Cardiac muscle cell (in vitro differentiated cells and primary cell): Measurements from ENCODE around the gene HSBP1. TPM values are rescaled to one million over a fixed set of nuclear protein-coding genes. Genes with fewer than 3 reads are reported as not detected.

Experiments
- DNase-seq, 2 donors: peaks; one replicate each; pipeline versions ENCODE4 v3.0.0 to v3.0.0-alpha.2; 2010 to 2017; ENCODE audit warnings: low read depth in 1 of 2, low spot score in 1 of 2
- H3K27ac ChIP-seq: fragments of 200-600 bp; sonication (generic); 2 replicates; pipeline ENCODE4 v1.5.1; 2016
- H3K27me3 ChIP-seq: fragments of 200-600 bp; sonication (generic); 2 replicates; pipeline ENCODE4 v1.6.0; 2016; ENCODE audit warnings: control low read depth
- H3K36me3 ChIP-seq: fragments of 200-600 bp; sonication (generic); 2 replicates; pipeline ENCODE4 v1.5.1; 2016; ENCODE audit warnings: control low read depth
- H3K4me1 ChIP-seq: fragments of 200-600 bp; sonication (generic); 2 replicates; pipeline ENCODE4 v1.8.1; 2017; ENCODE audit warnings: low read depth, mild to moderate bottlenecking, mixed run types
- H3K4me3 ChIP-seq: fragments of 200-600 bp; sonication (generic); 2 replicates; pipeline ENCODE4 v1.5.1; 2016; ENCODE audit warnings: mild to moderate bottlenecking
- H3K9me3 ChIP-seq: fragments of 200-600 bp; sonication (generic); 2 replicates; pipeline ENCODE4 v1.5.1; 2017; ENCODE audit warnings: low read depth, mild to moderate bottlenecking, control low read depth
- polyA plus RNA-seq: library from polyadenylated mRNA; unstranded; fragments of >200 nt; fragmentation: Nextera tagmentation; extraction: Ambion mirVana; gene quantifications from 2 replicates; pipeline ENCODE4 v1.2.1, GENCODE V29; 2016
- total RNA-seq: library from RNA; depleted of rRNA; stranded (reverse); fragments of >200 nt; gene quantifications from 2 replicates; pipeline ENCODE4 v1.2.3, GENCODE V29; 2016
- TF ChIP-seq, protein P1 (sequence below): IDR thresholded peaks from 2 replicates; pipeline ENCODE4 v1.5.1; 2012; ENCODE audit warnings: low read depth, mild to moderate bottlenecking, low read length

Gene HSBP1
- total and polyA plus RNA-seq, 2 experiments from 2014 or later: 16.7 to 529 TPM

DNA sequence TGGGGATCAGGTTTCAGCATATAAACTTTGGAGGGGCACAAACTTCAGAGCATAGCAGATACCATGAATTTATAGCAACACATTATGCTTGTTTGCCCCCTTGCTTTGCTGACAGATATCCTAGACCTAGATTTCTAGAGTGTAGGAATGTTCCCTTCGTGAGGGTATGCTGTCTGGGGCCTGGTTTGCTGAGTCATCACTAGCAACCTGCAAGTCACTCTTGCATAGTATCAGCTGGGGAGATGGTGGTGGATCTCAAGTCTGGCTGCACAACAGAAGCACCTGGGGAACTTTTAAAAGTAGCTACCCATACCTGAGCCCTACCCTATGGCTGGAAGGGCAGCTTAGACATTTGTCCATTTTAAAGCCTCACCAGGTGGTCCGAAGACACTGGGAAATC is 22.3 kb upstream of the HSBP1 start:
- H3K36me3 ChIP-seq: no peaks in the 10 kb centered on the region
- no peaks in the 10 kb centered on the region for H3K4me1 ChIP-seq
- H3K9me3 ChIP-seq: no peaks in the 10 kb centered on the region
- no peaks in the 10 kb centered on the region for H3K27me3 ChIP-seq
- no peak for DNase-seq
- no peak overlapping the region for H3K27ac ChIP-seq
- TF ChIP-seq, protein P1, sequence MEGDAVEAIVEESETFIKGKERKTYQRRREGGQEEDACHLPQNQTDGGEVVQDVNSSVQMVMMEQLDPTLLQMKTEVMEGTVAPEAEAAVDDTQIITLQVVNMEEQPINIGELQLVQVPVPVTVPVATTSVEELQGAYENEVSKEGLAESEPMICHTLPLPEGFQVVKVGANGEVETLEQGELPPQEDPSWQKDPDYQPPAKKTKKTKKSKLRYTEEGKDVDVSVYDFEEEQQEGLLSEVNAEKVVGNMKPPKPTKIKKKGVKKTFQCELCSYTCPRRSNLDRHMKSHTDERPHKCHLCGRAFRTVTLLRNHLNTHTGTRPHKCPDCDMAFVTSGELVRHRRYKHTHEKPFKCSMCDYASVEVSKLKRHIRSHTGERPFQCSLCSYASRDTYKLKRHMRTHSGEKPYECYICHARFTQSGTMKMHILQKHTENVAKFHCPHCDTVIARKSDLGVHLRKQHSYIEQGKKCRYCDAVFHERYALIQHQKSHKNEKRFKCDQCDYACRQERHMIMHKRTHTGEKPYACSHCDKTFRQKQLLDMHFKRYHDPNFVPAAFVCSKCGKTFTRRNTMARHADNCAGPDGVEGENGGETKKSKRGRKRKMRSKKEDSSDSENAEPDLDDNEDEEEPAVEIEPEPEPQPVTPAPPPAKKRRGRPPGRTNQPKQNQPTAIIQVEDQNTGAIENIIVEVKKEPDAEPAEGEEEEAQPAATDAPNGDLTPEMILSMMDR: no peak
- no peak overlapping the region for H3K4me3 ChIP-seq

DNA sequence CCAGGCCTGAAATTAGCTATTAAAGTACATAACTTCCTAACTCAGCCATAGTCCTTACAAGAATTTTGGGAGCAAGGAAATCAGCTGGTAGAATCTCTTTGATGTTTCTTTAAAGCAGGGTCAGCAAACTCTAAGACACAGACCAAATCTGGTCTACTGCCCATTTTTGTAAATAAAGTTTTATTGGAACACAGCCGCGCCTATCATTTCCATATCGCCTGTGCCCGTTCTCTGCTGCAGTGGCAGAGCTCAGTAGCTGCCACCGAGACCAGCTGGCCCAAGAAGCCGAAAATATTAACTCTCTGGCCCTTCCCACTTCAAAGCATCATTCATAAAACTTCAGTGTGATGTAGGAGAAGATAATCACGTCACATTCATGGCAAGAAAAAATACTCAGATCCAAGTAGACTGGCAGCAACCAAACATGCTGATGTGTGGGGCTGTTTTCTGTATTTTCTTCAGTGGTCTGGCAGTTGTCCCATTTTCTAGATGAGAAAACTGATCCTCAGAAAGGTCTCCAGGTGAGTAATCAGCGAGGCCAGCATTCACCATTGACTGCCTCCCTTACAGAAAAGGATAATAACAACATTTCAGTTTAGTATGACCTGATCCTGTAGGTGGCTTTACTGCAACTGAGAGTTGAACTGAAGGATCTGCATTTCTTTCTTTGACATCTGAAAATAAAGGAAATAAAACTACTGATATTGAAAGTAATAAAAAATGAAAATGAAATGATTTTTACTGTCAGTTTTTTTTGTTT is 18.0 kb upstream of the HSBP1 start:
- TF ChIP-seq, protein P1: no peak

DNA sequence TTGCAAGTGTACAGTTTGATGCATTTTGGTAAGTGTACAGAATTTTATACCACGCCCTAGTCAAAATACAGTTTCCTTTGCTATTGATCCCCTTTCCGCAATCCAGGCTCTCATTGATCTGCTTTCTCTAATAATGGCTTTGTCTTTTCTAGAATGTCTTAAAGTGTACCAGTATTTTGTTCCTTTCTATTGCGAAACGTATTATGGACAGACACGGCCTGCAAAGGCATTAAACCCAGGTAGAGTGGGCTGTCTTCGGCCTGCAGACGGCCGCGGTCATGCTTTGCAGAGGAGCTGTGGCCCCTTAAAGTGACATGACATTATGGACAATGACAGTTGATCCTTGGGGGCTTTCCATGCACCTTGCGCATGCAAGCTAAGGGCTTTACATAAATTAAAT is 15.9 kb upstream of the HSBP1 start:
- TF ChIP-seq, protein P1: no peak
- DNase-seq: no peak
- H3K36me3 ChIP-seq: no peaks in the 10 kb centered on the region
- H3K9me3 ChIP-seq: no peaks in the 10 kb centered on the region
- H3K4me1 ChIP-seq: no peaks in the 10 kb centered on the region
- H3K4me3 ChIP-seq: no peak overlapping the region
- no peak overlapping the region for H3K27ac ChIP-seq
- no peaks in the 10 kb centered on the region for H3K27me3 ChIP-seq

More for the DNA sequence above, 18.0 kb upstream of the HSBP1 start:
- Histone ChIP-seq H3K27ac (no peak overlapping the region), H3K27me3 (no peaks in the 10 kb centered on the region), H3K4me1 (no peaks in the 10 kb centered on the region), H3K9me3 (no peaks in the 10 kb centered on the region), H3K4me3 (no peak overlapping the region), H3K36me3 (no peaks in the 10 kb centered on the region)
- no peak for DNase-seq

DNA sequence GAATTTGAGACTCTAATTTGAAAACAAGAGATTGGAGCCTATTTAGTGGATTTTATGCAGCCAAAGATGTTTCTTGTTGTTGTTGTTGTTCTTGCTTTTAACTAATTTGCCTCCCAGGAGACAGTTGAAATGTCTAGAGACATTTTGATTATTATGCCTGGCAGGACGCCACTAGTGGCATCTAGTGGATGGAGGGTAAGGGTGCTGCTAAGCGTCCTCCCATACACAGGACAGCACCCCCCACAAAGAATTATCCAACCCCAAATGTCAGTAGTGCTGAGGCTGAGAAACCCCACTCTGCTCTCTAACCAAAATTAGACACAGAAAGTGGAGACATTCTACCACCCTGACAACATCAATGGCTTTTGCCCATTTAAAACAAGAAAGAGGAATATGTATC is 15.4 kb upstream of the HSBP1 start:
- no peaks in the 10 kb centered on the region for H3K4me1 ChIP-seq
- H3K27ac ChIP-seq: no peak overlapping the region
- TF ChIP-seq, protein P1: no peak
- H3K9me3 ChIP-seq: no peaks in the 10 kb centered on the region
- no peak overlapping the region for H3K4me3 ChIP-seq
- H3K27me3 ChIP-seq: no peaks in the 10 kb centered on the region
- no peaks in the 10 kb centered on the region for H3K36me3 ChIP-seq
- no peak for DNase-seq

DNA sequence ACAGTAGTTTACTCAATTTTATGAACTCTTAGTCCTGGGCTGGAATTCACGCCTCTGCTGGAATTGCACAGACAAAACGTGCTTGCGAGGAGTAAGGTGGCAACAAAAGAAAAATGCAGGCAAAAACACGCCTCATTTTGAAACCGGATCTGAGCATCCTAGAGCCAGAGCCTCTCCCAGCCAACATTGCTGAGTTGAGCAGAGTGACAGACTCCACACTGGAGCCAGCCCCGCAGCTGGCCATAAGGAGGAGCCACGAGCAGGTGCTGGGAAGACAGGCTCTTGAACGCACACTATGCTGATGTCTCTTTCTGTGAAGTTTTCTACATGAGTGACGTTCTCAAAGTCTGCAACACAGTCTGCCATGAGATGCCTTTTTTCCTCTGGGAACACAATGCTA is 14.6 kb upstream of the HSBP1 start:
- DNase-seq: no peak
- Histone ChIP-seq H3K9me3 (no peaks in the 10 kb centered on the region), H3K27ac (no peak overlapping the region), H3K27me3 (no peaks in the 10 kb centered on the region), H3K4me3 (no peak overlapping the region), H3K36me3 (no peaks in the 10 kb centered on the region), H3K4me1 (no peaks in the 10 kb centered on the region)
- TF ChIP-seq, protein P1: no peak
